HepG2 (cell line): ENCODE results near the gene BOLA3.

Experiments
- NCOR1 ChIP-seq: fragments of 200-600 bp; sonication (generic); IDR thresholded peaks from 2 replicates; pipeline ENCODE4 v1.7.0; 2017; ENCODE audit warnings: antibody characterized with exemption, low read length, borderline replicate concordance
- ZNF558 ChIP-seq: sonication (generic); formaldehyde crosslinking; IDR thresholded peaks from 2 replicates; pipeline ENCODE4 v1.9.0; 2022; ENCODE audit warnings: mild to moderate bottlenecking, missing genetic modification reagents, borderline replicate concordance
- ZNF792 ChIP-seq: IDR thresholded peaks from 2 replicates; pipeline ENCODE4 v1.6.1; 2016
- ZNF839 ChIP-seq: sonication (generic); formaldehyde crosslinking; IDR thresholded peaks from 2 replicates; pipeline ENCODE4 v1.4.0; 2020; ENCODE audit warnings: missing genetic modification reagents, mild to moderate bottlenecking, borderline replicate concordance

DNA sequence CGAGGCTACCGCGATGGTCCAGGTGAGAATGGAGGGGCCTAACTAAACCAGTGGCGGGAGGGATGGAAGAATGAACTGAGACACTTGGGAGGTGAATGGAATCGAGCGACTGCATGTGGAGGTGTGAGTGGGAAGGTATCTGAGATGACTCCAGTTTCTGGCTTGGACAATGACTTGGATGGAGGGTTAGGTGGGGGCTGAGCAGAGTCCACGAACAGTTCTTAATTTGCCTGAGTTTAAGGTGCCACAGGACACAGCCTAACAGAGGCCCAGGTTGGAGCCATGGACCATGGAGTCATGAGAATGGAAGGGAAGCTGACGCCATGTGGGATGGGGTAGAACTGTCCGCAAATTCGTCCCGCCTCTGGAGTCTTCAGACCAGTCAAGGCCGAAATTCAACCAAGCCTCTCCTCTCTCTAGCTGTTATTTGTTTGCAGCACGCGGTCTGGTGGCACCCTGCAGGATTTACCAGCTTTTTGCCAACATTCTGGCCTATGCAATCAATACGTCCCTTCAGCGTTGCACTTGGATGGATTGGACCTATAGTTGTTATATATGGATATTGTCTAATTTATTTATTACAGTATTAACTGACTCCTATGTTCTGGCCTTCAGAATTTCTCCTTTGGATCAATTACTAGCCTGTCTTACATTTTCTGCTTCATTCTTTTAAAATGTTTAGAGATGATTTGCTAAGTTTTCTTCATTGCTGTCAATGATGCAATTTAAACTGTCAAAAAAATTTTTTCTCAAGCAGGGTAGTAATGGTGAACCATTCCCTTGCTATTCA lies 940 bp upstream of the BOLA3 start:
- TF ChIP-seq NCOR1 (no peak), ZNF839 (CRISPR knock-in tag) (no peak), ZNF792 (no peak), ZNF558 (CRISPR knock-in tag) (no peak)
